Heart left ventricle (tissue), 13 donors: Measurements from ENCODE around the gene MICU1.

Experiments used
- POLR2A ChIP-seq, 2 donors: fragments of 450-650 bp; IDR thresholded peaks; one replicate each; pipeline ENCODE4 v1.6.1; 2017; ENCODE audit warnings: antibody characterized with exemption in 2 of 2, mild to moderate bottlenecking in 2 of 2, moderate library complexity in 2 of 2
- TF ChIP-seq, protein P1 (sequence below), 12 donors: fragments of 200-600 bp; sonication (generic) in 4 of 12; IDR thresholded peaks; one replicate each; pipeline versions ENCODE4 v1.5.0 to v1.8.0; 2018 to 2022; ENCODE audit warnings: antibody characterized with exemption in 12 of 12, mild to moderate bottlenecking in 5 of 12
- donor health status: ischemic (EF 13 %, LVEDD 7.1; RV severe dilation, severe dysfunction).
- donor health status: DM: no; HTN: yes; CAD: no.
- donor health status: DM: no; HTN: no; CAD: no.
- donor health status: ischemic (EF 25% LVEDD 6.9; RV normal size, moderate dysfunction).
- donor health status: ischemic (EF 25% LVEDD 5.7; RV mildly dilated, moderate dysfunction).
- donor health status: ischemic (EF 35%, LVEDD 5.7; RV mildly dilated, moderate dysfunction).
- donor health status: nonischemic (EF 11% LVEDD 7.7; RV severe dilation, severe dysfunction).
- donor health status: DM: yes; HTN: yes; CAD: no.
- donor health status: PGD.
- donor health status: ischemic (EF 29% LVEDD 5.4; RV normal size, mild dysfunction).
- donor health status: nonischemic (EF 23%, LVEDD 6.1; RV moderate dilation, normal function).

DNA sequence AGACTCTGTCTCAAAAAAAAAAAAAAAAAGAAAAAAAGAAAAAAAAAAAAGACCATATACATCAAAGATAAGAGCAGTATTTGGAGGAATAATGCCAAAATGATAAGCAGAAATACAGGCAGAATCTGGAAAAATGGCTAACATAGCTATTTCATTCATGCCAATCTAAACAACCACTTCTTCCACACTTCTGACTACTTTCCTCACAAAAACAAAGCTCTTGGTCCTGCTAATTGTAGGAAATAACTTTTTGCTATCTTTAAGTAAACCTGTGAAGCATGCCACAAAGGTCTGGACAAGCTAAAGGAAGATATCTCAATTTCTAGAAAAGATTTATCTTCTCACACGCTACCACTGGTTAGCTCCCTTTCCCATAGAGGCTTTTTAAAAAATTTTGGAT, 30.4 kb downstream of the MICU1 start:
- TF ChIP-seq, protein P1, sequence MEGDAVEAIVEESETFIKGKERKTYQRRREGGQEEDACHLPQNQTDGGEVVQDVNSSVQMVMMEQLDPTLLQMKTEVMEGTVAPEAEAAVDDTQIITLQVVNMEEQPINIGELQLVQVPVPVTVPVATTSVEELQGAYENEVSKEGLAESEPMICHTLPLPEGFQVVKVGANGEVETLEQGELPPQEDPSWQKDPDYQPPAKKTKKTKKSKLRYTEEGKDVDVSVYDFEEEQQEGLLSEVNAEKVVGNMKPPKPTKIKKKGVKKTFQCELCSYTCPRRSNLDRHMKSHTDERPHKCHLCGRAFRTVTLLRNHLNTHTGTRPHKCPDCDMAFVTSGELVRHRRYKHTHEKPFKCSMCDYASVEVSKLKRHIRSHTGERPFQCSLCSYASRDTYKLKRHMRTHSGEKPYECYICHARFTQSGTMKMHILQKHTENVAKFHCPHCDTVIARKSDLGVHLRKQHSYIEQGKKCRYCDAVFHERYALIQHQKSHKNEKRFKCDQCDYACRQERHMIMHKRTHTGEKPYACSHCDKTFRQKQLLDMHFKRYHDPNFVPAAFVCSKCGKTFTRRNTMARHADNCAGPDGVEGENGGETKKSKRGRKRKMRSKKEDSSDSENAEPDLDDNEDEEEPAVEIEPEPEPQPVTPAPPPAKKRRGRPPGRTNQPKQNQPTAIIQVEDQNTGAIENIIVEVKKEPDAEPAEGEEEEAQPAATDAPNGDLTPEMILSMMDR (IDR thresholded peaks at IDR 0.05) = no peak
- no peak for TF ChIP-seq POLR2A (IDR thresholded peaks at IDR 0.05)
